KOPT-K1 (cell line): ENCODE data around the gene SMC2.

ENCODE experiments used
- H3K27ac ChIP-seq: fragments of 200-600 bp; sonication (generic); 2 replicates; pipeline ENCODE4 v1.5.1; 2016; ENCODE audit warnings: antibody characterized with exemption, mild to moderate bottlenecking, low read depth, low read length; ENCODE audit not compliant: poor library complexity, severe bottlenecking
- H3K36me3 ChIP-seq: fragments of 200-600 bp; sonication (generic); 2 replicates; pipeline ENCODE4 v1.5.1; 2017; ENCODE audit warnings: antibody characterized with exemption, mild to moderate bottlenecking, low read length, moderate library complexity; ENCODE audit not compliant: insufficient read depth
- H3K9me3 ChIP-seq: fragments of 200-600 bp; sonication (generic); 2 replicates; pipeline ENCODE4 v1.5.1; 2017; ENCODE audit warnings: antibody characterized with exemption, low read length, mild to moderate bottlenecking; ENCODE audit not compliant: insufficient read depth, poor library complexity, severe bottlenecking

The SMC2 gene

DNA sequence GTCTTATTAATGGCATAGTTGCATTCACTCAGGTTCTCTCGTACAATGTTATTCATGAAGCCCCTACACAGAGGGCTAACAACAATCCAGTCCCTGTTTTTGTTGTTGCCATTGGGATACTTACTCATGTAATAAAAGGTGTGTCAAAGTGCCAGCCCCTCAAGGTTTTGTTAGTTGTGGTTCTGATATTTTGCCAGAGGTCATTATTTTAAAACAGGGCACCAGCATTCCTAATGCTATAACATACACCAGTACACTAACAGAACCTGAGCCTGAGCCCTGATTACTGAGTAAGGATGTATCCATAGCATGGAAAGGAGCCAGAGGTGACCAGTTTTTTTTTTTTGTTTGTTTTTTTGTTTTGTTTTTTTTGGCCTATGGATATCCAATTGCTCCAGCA lies 50.2 kb downstream of the SMC2 start:
- Histone ChIP-seq H3K27ac (no peak overlapping the region), H3K36me3 (peaks cover 50% of the 10 kb centered on the region), H3K9me3 (no peaks in the 10 kb centered on the region)

DNA sequence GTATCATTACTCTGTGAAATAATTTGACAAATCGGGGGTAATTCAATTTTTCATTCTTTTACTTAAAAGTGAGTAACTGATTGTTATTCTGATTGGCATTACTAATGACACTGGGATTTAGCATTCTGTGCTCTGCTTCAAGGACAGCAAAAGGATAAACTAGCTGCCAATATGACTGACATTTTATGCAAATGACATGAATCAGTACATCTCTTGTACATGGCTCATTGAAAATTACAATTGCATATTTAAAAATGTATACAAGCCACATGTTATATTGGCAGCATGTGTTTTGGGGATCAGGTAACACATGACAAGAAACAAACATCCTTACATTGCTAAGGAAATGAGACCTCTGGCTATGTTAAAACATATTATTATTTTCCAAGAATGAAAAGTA lies 79.0 kb downstream of the SMC2 start:
- Histone ChIP-seq H3K36me3 (no peaks in the 10 kb centered on the region), H3K9me3 (no peaks in the 10 kb centered on the region), H3K27ac (no peak overlapping the region)

DNA sequence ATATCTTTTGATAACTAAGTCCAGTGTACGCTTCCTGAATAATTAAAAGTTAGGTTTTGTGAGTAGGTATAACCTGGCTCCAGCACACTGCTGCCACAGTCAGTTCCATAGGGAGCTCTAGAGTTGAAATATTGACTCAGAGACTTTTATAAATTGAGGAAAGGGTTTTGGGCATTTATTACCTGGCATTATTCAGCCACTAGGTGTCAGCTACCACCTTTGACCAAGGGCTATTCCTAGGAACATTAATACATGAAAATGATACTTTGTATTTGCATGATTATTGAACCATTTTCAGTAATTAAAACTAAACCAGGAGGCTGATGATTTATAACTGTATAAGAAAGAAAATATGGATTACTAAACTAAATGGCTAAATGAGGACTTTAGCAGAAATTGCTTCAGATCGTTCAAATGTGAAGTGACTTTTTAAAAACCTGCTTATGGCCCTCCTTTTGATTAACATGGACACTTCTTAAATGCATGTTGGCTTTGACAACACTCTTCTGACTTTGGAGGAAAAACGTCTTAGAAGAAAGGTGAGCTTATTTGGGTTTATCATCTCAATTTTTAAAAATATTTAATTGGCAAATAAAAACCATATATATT lies 83.0 kb downstream of the SMC2 start:
- Histone ChIP-seq H3K36me3 (no peaks in the 10 kb centered on the region), H3K27ac (no peak overlapping the region), H3K9me3 (no peaks in the 10 kb centered on the region)

DNA sequence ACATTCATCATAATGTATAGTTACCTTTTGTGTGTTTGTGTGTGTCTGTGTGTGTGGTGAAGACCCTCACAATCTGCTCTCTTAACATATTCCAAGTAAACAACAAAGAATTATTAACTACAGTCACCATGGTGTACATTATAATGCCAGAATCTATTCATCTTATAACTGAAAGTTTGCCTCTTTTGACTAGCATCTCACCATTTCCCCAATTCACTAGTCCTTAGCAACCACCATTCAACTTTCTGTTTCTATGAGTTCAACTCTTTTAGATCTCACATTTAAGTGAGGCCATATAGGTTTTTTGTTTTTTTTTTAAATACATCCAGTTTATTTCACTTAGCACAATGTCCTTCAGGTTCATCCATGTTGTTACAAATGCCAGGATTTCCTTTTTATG lies 83.6 kb downstream of the SMC2 start:
- H3K36me3 ChIP-seq: no peaks in the 10 kb centered on the region
- no peak overlapping the region for H3K27ac ChIP-seq
- H3K9me3 ChIP-seq: no peaks in the 10 kb centered on the region
